GM12892 (cell line): ENCODE measurements around the gene SCG2.

Experiments
- POLR2A ChIP-seq: IDR thresholded peaks from 2 replicates; pipeline ENCODE4 v1.6.1; 2011; ENCODE audit warnings: low read depth, low read length, control low read depth
- POLR2AphosphoS5 ChIP-seq: IDR thresholded peaks from 2 replicates; pipeline ENCODE4 v1.6.1; 2011; ENCODE audit warnings: low read depth, low read length, control low read depth
- TAF1 ChIP-seq: IDR thresholded peaks from 2 replicates; pipeline ENCODE4 v1.6.1; 2011; ENCODE audit warnings: low read depth, mild to moderate bottlenecking, control low read depth, low read length, borderline replicate concordance

DNA sequence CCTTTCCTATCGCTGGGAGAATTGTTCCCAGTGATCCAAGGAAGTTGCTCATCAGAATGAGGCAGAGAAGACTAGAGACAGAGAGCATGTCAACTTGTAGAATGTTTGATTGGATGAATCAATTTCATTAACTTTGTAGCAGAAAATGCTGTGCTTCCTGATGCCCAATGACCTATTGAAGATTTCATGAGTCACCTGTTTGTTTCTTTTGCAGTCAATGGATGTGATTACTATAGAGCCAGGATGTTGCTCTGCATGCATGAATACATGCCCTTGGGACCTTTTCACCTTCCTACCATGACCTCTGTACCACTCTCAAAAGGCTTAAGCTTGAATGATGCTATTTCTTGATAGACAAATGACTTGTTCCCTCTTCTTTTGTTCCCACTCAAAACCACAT lies 23.3 kb downstream of the SCG2 start:
- TF ChIP-seq POLR2AphosphoS5: no peak
- TF ChIP-seq TAF1: no peak
- TF ChIP-seq POLR2A: no peak
